Stimulated activated effector memory CD8-positive, alpha-beta T cell treated with anti-CD3 and anti-CD28 coated beads, Interleukin-12 subunit alpha, Interleukin-12 subunit beta, amount 100 ng/mL, for 72 hours (primary cell): Measurements from ENCODE around the gene BOLL.
A peak's percentile ranks its signal among the peaks of the same experiment; 100 is the strongest.
"Not testable (repeated sequence)": the region's sequence is repeated elsewhere in the genome, so short reads cannot be mapped to it uniquely, and the experiment has no call there.

ENCODE experiments used
- ATAC-seq: fragments of 150-1000 bp; cut with Tn5 transposase; 2 replicates; pipeline ENCODE4 v1.10.0; 2021
- DNase-seq, 2 donors: peaks; one replicate each; pipeline ENCODE4 v3.0.0; 2021 to 2022; ENCODE audit warnings: low spot score in 2 of 2
- H3K27ac Mint-ChIP-seq: one replicate; pipeline ENCODE4 v1.8.0; 2022; ENCODE audit warnings: mild to moderate bottlenecking, mixed read lengths
- H3K36me3 Mint-ChIP-seq: one replicate; pipeline ENCODE4 v1.8.0; 2022; ENCODE audit warnings: mild to moderate bottlenecking, mixed read lengths
- H3K4me1 Mint-ChIP-seq: one replicate; pipeline ENCODE4 v1.8.0; 2022; ENCODE audit warnings: mixed read lengths
- H3K4me3 Mint-ChIP-seq: one replicate; pipeline ENCODE4 v1.8.0; 2022; ENCODE audit warnings: mild to moderate bottlenecking, mixed read lengths
- H3K9me3 Mint-ChIP-seq: one replicate; pipeline ENCODE4 v1.8.0; 2022; ENCODE audit warnings: mixed read lengths

BOLL gene

DNA sequence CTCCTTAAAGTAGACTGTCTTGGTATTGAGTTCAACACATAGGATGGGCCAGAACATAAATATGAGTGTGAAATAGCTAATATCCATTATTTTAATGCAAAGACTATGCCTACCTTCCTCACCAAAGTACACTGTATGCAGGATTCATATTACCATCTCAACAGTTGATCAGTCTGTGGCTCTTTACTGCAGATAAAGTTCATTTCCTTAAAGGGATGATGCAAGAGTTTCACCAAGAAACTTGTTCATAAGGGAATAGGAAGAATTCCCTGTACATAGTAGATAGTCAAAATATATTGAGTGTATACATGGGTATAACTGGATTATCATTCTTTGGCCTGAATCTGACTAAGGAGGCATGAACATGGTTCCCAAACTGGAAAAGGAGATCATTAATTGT, 44.9 kb downstream of the BOLL start:
- H3K9me3 Mint-ChIP-seq, result peaks cover 7% of the 10 kb centered on the region
- no peak overlapping the region for H3K27ac Mint-ChIP-seq
- ATAC-seq (no peak), DNase-seq (no peak)
- no peaks in the 10 kb centered on the region for H3K4me1 Mint-ChIP-seq
- no peaks in the 10 kb centered on the region for H3K36me3 Mint-ChIP-seq
- H3K4me3 Mint-ChIP-seq, result no peak overlapping the region

- ATAC-seq, DNase-seq, H3K4me3 Mint-ChIP-seq, H3K4me1 Mint-ChIP-seq, H3K36me3 Mint-ChIP-seq, H3K27ac Mint-ChIP-seq, H3K9me3 Mint-ChIP-seq: not testable (repeated sequence)
Observed at GRCh38 chr2:197728555-197729544, 56.3 kb downstream of the BOLL start.

GRCh38 chr2:197727011-197727410, 58.1 kb downstream of the BOLL start:
- DNase-seq (no peak), ATAC-seq (no peak)
- no peaks in the 10 kb centered on the region for H3K36me3 Mint-ChIP-seq
- no peaks in the 10 kb centered on the region for H3K4me1 Mint-ChIP-seq
- H3K9me3 Mint-ChIP-seq, result peaks cover 3% of the 10 kb centered on the region
- no peak overlapping the region for H3K4me3 Mint-ChIP-seq
- no peak overlapping the region for H3K27ac Mint-ChIP-seq

- Mint-ChIP-seq H3K4me3 (no peak overlapping the region), H3K4me1 (peaks cover 6% of the 10 kb centered on the region), H3K36me3 (peaks cover 18% of the 10 kb centered on the region), H3K9me3 (no peaks in the 10 kb centered on the region), H3K27ac (no peak overlapping the region)
- DNase-seq, result no peak
- no peak for ATAC-seq
Observed at GRCh38 chr2:197717863-197718262, 67.3 kb downstream of the BOLL start.

DNA sequence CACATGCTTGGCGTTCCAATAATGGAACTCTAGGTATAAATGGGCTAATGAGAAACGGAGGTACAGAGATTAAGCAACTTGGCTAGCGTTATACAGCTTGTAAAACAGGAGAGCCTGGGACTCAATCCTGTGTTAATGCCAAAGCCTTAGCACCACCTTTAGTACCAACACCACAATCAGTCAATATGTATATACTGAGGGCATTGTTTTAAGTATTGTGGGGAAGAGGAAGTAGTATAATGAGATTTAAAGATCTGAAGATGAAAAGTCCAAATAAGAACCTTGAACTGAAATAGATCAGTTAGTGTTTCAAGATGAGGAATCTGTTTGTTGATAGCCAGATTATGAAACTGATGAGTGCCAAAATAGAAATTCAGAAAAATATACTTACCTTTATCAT, 71.8 kb downstream of the BOLL start:
- no peak overlapping the region for H3K27ac Mint-ChIP-seq
- H3K9me3 Mint-ChIP-seq, result no peaks in the 10 kb centered on the region
- peaks cover 29% of the 10 kb centered on the region for H3K4me1 Mint-ChIP-seq
- ATAC-seq (no peak), DNase-seq (no peak)
- H3K4me3 Mint-ChIP-seq, result no peak overlapping the region
- peaks cover 59% of the 10 kb centered on the region for H3K36me3 Mint-ChIP-seq

DNA sequence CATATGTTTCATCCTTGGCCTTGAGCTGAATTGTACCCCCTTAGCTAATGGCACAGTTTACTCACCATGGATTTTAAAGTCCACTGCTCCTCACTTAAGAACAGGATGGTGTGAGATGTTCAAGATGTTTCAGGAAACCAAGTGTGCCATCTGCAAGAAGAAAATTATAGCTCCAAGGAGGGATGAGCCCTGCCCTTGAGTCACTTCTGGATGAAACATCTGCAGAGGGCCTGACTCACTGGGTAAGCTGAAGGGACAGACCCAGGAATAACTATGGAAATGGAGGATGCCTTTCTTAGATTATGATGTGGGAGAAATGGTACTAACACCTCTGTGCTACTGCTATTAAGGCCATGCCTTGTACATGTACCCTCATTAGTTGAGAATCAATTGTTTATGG, 73.5 kb downstream of the BOLL start:
- Mint-ChIP-seq H3K4me1 (peaks cover 40% of the 10 kb centered on the region), H3K36me3 (peaks cover 63% of the 10 kb centered on the region), H3K27ac (no peak overlapping the region), H3K9me3 (no peaks in the 10 kb centered on the region), H3K4me3 (no peak overlapping the region)
- DNase-seq (no peak), ATAC-seq (no peak)

DNA sequence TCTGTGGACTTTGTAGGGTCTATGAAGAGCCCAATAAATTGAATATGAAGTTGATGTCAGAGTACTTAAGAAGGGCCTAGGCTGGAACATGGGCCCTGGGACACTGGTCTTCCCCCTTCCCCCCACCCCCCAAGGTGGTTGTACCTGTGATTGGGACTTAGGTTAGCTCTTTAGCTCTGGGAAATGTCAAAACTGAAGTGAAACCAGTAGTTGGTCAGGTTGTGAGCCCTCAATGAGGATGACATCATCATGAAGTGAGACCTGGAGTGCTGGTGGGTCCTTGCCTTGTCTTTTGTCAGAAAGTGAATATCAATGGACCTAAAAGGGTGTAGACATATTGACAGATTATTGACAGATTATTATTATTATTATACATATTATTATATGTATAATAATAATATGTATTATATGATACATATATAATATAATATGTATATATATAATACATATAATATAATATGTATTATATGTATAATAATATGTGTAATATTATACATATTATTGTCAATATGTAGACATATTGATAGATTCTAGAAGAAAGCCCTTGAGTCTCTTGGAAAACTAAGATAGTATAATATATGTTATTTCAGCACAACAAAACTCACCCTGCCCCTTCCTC, 74.6 kb downstream of the BOLL start:
- Mint-ChIP-seq H3K4me1 (peaks cover 46% of the 10 kb centered on the region), H3K36me3 (peaks cover 71% of the 10 kb centered on the region), H3K9me3 (no peaks in the 10 kb centered on the region), H3K4me3 (no peak overlapping the region), H3K27ac (no peak overlapping the region)
- no peak for DNase-seq
- peak; percentile 84 for ATAC-seq

- H3K9me3 Mint-ChIP-seq, DNase-seq, H3K27ac Mint-ChIP-seq, ATAC-seq: not testable (repeated sequence)
- H3K36me3 Mint-ChIP-seq, result peaks cover 75% of the 10 kb centered on the region
- H3K4me3 Mint-ChIP-seq, result peak overlapping the region; percentile 90
- H3K4me1 Mint-ChIP-seq, result peaks cover 52% of the 10 kb centered on the region
Observed at GRCh38 chr2:197709140-197709539, 76.0 kb downstream of the BOLL start.

GRCh38 chr2:197708331-197708730, 76.8 kb downstream of the BOLL start:
- DNase-seq (no peak), ATAC-seq (no peak)
- no peaks in the 10 kb centered on the region for H3K9me3 Mint-ChIP-seq
- H3K27ac Mint-ChIP-seq, result no peak overlapping the region
- H3K4me3 Mint-ChIP-seq, result peak overlapping the region; percentile 90
- H3K36me3 Mint-ChIP-seq, result peaks cover 69% of the 10 kb centered on the region
- H3K4me1 Mint-ChIP-seq, result peaks cover 50% of the 10 kb centered on the region

DNA sequence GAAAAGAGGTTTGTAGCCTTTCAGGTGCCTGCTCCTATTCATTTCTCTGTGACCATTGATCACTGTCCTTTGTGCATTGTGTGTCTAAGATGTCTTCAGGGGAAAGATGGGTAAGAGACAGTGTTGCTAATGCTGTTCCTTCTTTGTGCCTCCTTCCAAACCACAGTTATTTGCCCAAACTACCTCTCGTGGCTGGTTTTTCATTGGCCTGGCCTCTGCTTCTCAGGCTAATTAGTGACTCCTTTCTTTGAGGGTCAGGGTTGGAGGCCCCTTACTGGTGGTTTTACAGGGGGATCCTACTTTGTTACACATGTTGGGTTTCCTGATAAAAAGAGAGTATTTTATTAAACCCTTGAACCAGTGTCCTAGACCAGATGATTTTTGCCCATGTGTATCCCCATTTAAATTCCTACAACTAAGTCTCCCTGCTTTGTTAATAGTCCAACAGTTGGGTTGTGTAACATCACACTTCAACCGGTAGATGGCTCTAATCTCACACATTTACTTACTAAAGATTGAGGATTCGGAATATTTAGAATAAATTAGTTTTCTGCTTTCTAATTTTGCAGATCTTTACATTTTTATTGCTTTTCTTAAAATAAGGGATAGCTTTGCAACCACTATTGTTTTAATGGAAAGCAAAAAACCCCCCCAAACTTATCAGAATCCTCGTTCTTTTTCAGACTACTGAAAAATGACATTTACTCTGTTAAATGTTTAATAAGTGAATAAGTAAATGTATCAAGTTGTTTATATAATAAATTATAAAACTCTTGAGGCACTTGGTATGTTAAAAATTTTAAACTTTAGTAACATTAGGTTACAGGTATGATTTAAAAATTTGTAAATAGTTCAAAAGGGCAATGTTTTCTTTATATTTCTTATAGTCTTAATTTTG, 77.6 kb downstream of the BOLL start:
- Mint-ChIP-seq H3K4me3 (peak overlapping the region; percentile 90), H3K4me1 (peaks cover 46% of the 10 kb centered on the region), H3K36me3 (peaks cover 61% of the 10 kb centered on the region), H3K9me3 (no peaks in the 10 kb centered on the region), H3K27ac (peak overlapping the region; percentile 54)
- no peak for DNase-seq
- no peak for ATAC-seq

- ATAC-seq (no peak), DNase-seq (no peak)
- Mint-ChIP-seq H3K27ac (peak overlapping the region; percentile 95), H3K4me3 (peak overlapping the region; percentile 90), H3K9me3 (no peaks in the 10 kb centered on the region), H3K36me3 (peaks cover 54% of the 10 kb centered on the region), H3K4me1 (peaks cover 46% of the 10 kb centered on the region)
Observed at GRCh38 chr2:197706839-197707207, 78.3 kb downstream of the BOLL start.

DNA sequence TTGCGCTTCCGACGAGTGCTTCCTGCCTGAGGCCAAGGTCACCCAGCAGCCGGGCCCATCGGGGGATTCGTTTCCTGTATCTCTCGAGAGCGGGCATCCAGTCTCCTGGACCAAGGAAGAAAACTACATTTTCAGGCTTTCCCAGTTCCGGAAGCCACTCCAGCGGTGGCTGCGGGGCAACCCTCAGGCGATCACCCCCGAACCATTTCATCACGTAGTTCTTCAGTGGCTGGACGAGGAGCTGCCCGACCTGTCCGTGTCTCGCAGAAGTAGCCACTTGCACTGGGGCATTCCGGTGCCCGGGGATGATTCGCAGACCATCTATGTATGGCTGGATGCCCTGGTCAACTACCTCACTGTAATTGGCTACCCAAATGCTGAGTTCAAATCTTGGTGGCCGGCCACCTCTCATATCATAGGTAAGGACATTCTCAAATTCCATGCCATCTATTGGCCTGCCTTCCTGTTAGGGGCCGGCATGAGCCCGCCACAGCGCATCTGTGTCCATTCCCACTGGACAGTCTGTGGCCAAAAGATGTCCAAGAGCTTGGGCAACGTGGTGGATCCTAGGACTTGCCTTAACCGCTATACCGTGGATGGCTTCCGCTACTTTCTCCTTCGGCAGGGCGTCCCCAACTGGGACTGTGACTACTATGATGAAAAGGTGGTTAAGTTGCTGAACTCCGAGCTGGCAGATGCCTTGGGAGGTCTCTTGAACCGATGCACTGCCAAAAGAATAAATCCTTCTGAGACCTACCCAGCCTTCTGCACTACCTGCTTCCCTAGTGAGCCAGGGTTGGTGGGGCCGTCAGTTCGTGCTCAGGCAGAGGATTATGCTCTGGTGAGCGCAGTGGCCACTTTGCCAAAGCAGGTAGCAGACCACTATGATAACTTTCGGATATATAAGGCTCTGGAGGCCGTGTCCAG, 78.9 kb downstream of the BOLL start:
- DNase-seq (peak; percentile 28 to 75), ATAC-seq (no peak)
- no peaks in the 10 kb centered on the region for H3K9me3 Mint-ChIP-seq
- H3K4me3 Mint-ChIP-seq, result peak overlapping the region; percentile 90
- H3K4me1 Mint-ChIP-seq, result peaks cover 49% of the 10 kb centered on the region
- H3K27ac Mint-ChIP-seq, result peak overlapping the region; percentile 95
- H3K36me3 Mint-ChIP-seq, result peaks cover 48% of the 10 kb centered on the region

DNA sequence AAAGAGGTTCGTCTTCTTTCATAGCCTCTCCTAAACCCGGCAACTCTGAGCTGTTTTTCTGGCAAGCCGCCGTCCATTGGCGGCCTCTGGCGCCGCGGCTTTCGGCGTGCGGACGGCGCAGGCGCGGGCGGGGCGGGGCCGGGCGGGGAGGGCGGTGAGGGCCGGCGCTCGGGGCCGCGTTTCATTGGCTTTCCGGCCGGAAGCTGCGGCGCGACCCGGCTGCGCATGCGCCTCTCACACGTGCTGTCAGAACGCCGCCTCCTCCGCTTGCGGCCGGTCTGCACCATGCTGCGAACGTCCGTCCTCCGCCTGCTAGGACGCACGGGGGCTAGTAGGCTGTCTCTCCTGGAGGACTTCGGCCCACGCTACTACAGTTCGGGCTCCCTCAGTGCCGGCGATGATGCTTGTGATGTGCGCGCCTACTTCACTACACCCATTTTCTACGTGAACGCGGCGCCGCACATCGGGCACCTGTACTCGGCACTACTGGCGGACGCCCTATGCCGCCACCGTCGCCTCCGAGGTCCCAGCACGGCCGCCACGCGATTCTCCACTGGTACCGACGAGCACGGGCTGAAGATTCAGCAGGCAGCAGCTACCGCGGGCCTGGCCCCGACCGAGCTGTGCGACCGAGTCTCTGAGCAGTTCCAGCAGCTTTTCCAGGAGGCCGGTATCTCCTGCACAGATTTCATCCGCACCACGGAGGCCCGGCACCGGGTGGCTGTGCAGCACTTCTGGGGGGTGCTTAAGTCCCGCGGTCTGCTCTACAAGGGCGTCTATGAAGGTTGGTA, 79.8 kb downstream of the BOLL start, which contains the start of gene MARS2:
Gene MARS2 (plus strand): TSS at position 249 of the 791 bp plus-strand sequence. CDS start 37 bp downstream, at position 286.
- H3K27ac Mint-ChIP-seq, result peak within 1 kb of the TSS; percentile 95
- H3K4me1 Mint-ChIP-seq, result peaks cover 55% of the 10 kb centered on the region
- peak within 1 kb of the TSS; percentile 90 for H3K4me3 Mint-ChIP-seq
- ATAC-seq (peak; percentile 92), DNase-seq (peak; percentile 84 to 95)
- peaks cover 44% of the 10 kb centered on the region for H3K36me3 Mint-ChIP-seq
- no peaks in the 10 kb centered on the region for H3K9me3 Mint-ChIP-seq
